ENCODE results near the gene AMTN.
"Not testable (repeated sequence)": the region's sequence is repeated elsewhere in the genome, so short reads cannot be mapped to it uniquely, and the experiment has no call there.

Gene AMTN, protein sequence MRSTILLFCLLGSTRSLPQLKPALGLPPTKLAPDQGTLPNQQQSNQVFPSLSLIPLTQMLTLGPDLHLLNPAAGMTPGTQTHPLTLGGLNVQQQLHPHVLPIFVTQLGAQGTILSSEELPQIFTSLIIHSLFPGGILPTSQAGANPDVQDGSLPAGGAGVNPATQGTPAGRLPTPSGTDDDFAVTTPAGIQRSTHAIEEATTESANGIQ

DNA sequence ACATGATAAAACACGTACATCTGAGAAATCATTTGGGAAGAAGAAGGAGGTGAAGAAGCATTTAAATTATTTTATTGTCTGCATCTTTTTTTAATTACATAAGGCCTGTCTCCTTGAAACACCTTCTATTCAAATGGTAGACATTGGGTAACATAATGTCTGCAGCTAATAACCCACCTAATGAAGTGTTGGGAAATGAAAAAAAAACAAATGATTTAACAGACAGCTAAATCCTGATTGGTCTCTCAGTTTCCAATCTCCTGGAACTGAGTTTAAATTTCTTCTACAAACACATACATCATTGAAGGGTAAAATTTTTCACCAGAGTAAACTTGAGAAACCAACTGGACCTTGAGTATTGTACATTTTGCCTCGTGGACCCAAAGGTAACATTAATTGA, at the start of gene AMTN:
Gene AMTN (plus strand): TSS at position 301 of the 400 bp plus-strand sequence. CDS start 209 bp downstream, outside the sequence.
- no peak for DNase-seq (ENCODE audit: low read depth, low spot score)

DNA sequence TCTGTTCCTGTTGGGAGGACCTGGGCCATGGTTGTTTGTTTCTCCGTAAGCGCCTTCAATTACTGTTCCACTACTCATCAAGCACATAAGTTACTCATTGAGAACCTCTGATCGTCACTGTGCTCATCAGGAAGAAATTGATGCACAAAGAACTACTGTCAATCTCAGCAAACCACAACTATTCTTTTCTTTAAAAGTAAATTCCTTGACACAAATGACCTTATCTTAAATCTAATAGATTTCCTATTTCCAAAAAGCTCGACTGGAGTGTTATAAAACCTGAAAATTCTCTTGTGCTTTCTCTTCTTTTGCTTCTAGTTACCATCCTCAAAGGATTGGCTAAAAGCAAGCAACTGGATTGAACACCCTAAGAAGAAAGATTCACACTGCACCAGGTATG, 46.5 kb upstream of the AMTN start, which contains the start of gene MUC7:
Gene MUC7 (plus strand): TSS at position 301 of the 400 bp plus-strand sequence. CDS start 1,825 bp downstream, outside the sequence.
- no peak for DNase-seq (ENCODE audit: low read depth, low spot score)

DNA sequence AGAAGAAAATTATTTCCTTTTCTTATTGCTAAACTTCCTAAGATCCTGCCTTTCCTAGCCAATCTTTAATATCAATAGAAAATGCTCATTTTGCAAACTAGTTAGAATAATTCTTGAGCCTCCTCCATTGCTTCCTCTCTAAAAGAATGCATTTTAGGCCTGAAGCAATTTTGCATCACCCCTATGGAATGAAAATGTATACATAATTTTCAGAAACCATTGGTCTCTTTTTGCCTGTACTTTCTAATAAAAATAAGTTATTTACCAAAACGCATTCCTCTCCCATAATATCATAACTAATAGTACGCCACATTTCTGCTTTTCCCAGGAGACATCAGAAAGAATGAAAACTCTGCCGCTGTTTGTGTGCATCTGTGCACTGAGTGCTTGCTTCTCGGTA, 44.7 kb upstream of the AMTN start:
- no peak for DNase-seq (ENCODE audit: low read depth, low spot score)

DNA sequence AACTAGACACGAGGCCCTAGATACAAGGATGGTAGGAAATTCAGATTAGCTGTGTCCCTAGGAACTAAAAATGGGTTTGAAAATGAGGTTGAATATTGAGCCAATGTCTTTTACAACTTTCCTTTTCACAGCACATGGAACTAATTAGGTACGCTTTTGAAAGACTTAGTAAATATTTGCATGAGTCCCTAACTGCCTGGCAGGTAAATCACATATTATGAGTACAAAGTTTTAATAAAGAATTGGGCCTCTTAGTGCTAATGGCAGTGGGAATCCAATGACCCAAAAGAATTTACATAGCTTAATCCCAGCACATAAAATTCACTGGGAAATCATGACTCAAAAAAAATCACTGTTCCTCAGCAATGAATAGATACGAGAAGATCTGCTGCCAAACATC, 29.6 kb upstream of the AMTN start:
- DNase-seq (ENCODE audit: low read depth, low spot score) = no peak

DNA sequence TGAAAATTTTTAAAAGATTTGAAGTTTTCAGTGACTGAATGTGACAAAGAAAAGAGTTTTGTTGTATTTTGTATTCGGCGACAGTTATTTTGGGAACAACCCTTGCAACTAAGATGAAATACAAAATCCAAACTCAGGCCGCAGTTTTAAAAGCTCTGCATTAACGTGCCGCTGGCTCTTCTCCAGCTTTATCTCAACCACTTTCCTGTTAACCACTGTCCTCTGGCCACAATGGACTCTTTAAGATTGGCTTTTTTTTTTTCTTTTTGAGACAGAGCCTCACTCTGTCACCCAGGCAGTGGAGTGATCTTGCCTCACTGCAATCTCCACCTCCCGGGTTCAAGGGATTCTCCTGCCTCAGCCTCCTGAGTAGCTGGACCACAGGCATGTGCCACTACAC, 22.1 kb upstream of the AMTN start:
- no peak for DNase-seq (ENCODE audit: low read depth, low spot score)

DNA sequence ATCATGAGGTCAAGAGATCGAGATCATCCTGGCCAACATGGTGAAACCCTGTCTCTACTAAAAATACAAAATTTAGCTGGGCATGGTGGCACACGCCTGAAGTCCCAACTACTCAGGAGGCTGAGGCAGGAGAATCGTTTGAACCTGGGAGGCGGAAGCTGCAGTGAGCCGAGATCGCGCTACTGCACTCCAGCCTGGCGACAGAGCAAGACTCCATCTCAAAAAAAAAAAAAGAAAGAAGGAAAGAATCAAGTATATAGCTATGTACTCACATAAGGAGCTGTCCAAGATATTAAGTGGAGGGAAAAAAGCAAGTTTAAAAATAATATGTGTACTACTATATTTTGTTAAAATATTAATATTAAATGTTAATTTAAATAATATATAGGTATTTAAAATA, 16.5 kb upstream of the AMTN start:
- not testable (repeated sequence) for DNase-seq (ENCODE audit: low read depth, low spot score)

DNA sequence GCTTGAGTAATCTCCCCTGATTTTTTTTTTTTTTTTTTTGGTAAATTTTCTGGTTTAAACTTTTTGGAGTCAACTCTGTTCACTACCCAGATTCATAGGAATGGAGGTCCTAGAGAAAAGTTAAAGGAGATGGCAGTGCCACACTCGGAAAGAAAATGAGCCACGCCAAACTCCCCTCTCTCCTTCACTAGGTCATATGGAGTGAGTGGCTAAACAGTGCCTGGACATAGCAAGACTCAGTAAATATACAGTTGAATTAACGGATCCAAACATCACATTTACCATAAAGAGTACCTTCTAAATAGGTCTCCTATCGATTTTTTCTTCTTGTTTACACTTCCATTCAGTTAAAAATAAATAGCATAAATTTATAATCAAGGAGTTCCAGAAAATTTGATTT, 13.6 kb upstream of the AMTN start:
- DNase-seq (ENCODE audit: low read depth, low spot score) = no peak

DNA sequence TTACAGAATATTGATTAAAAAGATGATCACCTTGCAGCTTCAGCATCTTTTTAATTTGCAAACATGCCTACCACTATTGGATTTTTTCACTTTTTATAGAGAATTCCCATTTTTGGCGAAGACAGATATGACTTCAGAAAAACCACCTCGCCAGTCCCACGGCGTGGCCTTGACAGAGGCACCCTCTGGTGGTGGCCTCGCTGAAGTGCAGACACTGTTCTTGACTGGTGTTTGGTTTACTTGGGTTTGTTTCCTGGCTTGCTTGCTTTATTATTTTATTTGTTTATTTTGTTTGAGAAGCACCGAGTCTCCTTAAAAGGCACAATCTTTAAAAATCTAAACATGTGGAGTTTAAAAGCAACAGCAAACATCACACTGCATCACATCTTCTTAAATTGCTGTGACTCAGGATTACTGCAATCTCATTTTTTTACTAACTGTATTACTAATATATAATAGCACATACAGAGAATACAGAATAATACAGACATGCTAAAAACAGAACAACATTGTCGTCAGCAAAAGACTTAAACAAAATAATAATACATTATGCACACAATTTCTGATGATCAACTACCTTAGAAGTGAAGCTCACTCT, 13.1 kb upstream of the AMTN start:
- peak; percentile 66 for DNase-seq (ENCODE audit: low read depth, low spot score)

DNA sequence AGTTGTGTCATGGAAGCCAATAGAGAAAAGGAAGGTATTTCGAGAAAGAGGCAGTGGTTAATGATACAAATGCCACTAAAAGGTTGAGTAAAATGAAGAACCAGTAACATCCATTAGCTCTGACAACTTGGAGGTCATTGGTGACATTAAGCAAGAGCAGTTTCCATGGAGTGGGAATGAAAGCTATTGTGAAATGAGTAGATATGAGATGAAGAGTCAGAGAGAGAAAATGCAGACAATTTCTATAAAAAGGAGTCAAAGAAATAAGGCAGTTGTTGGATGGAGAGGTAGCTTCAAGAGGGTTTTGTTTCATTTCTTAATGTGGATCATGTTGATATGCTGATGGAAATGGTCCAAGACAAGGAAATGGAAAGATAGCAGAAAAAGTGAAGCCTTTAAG, 9.6 kb upstream of the AMTN start:
- no peak for DNase-seq (ENCODE audit: low read depth, low spot score)

DNA sequence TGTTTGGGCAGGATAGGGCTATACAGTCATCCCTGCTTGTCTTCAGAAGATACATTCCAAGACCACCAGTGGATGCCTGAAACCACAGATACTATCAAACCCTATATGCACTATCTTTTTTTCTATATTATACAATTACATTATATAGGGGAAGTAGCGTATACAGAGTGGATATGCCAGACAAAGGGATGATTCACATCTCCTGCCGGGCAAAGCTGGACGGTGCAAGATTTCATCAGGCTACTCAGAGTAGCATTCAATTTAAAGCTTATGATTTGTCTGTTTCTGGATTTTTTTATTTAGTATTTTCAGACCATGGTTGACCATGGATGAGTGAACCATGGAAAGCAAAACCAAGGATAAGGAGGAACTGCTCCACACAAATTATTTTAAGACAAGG, 7.0 kb upstream of the AMTN start:
- DNase-seq (ENCODE audit: low read depth, low spot score) = no peak

DNA sequence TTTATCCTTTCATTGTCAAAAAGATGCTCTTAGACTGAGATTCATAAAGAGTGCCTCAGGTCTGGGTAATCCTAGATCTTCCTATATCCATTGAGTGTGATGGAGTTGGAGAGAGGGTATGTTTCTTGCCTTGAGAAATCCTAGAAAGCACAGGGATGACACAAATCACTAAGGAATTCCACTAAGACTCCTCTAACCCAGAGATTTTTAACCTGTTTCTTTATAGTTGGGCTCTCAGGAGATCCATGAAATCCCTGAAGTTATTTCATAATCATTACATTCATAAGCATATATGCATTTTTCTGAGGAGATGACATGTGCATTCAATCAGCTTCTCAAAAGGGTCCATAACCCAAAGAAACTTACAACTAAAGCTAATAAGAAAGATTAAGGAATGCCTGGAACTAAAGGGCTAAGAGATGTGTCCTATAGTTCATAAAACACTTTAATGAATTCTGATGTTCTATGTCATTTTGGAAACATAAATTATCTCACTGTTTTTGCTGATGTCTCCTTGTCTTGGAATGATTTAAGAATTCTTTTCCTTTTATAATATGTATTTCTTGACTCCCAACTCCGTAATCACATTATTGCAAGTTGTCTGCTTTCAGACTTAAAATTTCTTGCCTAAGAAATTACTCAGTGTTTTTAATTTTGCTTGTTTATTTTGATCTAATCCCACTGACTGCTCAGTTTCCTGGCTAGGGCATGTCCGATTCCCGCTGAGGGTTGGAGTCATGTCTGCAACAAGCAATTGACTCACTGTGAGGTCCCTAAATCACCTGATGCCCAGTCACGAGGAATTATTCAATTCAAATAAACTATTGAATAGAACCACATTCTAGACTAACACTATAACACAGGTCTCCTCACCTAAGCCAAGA, 2.8 kb upstream of the AMTN start:
- no peak for DNase-seq (ENCODE audit: low read depth, low spot score)

DNA sequence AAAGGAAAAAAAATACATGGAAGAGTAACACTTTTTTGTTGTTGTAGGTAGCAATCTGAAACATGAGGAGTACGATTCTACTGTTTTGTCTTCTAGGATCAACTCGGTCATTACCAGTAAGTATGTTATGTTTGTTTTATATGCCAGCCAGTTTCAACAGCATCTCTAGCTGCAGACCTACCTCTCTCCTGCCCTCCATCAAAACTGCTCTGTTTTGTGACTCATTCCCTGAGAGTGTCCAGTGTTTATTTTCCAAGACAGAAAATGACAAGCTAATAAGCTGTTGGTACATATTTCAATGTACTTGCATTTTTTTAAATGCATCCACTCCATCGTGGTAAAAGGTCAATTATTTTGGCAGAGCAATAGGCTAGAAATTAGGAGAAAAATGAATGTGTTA, 347 bp downstream of the AMTN start:
- DNase-seq (ENCODE audit: low read depth, low spot score) = no peak

DNA sequence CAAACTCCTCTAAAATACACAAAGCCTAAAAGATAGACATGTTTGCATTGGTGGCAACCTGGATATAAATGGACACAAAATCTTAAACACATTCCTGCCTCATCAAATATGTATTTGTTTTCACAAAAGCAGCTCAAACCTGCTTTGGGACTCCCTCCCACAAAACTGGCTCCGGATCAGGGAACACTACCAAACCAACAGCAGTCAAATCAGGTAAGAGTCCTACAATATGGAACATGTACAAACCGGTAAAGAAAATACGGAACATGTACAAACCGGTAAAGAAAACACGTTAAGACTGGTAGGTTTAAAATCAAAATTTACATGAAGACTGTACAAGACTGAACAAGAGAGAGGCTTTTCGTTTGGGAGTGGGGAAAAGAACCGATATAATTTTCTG, 4.3 kb downstream of the AMTN start:
- DNase-seq (ENCODE audit: low read depth, low spot score) = no peak

DNA sequence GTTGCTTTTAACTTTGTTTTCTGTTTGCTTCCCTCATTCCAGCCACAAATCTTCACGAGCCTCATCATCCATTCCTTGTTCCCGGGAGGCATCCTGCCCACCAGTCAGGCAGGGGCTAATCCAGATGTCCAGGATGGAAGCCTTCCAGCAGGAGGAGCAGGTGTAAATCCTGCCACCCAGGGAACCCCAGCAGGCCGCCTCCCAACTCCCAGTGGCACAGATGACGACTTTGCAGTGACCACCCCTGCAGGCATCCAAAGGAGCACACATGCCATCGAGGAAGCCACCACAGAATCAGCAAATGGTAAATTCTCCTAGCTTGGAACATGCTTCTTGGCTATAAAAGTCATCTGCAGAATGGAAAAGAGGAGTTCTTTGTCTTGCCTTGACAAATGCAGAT, 12.6 kb downstream of the AMTN start:
- no peak for DNase-seq (ENCODE audit: low read depth, low spot score)

DNA sequence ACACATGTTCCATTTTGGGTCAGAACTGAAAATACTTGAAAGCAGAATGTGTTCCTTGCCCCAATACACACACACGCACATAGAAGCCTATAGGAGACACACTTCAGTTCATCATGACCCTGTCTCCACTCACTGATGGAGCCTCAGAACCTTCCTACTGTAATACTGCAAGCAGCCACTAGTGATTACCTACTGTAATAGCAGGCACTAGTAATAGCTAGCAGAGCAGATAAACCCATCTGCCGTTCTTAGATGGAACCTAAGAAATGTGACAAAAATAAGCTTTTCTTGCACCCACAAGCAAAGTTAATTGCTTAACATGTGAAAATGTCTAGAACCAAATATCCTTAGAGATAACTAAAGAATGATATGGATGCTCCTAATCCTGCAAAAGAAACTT, 13.6 kb downstream of the AMTN start:
- DNase-seq (ENCODE audit: low read depth, low spot score) = no peak

DNA sequence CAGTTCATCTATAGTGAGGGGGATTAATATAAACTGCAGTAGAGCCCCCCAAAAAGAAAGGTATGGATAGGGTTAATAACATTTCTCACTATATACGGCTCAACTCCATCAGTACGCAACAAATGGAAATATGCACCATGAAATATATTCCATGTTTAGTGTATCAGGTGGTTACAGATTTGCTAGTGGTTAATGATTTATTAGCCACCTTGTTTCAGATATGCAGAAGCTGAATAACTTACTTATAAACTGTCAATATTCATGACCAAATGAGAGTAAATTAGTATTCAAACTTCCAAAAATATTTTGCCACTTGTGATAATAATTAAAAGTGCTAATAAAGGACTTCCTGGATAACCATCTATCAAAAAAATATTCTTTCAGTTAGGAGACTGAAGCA, 14.8 kb downstream of the AMTN start:
- DNase-seq (ENCODE audit: low read depth, low spot score) = no peak

DNA sequence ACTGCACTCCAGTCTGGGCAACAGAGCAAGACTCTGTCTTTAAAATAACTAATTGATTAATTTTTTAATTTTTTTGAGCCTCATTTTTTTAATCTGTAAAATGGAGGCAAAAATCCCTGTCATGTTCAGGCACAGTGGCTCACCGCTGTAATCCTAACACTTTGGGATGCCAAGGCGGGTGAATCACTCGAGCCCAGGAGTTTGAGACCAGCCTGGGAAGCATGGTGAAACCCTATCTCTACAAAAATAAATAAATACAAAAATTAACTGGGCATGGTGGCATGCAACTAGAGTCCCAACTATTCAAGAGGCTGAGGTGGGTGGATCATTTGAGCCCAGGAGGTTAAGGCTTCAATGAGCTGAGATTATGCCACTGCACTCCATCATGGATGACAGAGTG, 15.4 kb downstream of the AMTN start:
- DNase-seq (ENCODE audit: low read depth, low spot score) = no peak

DNA sequence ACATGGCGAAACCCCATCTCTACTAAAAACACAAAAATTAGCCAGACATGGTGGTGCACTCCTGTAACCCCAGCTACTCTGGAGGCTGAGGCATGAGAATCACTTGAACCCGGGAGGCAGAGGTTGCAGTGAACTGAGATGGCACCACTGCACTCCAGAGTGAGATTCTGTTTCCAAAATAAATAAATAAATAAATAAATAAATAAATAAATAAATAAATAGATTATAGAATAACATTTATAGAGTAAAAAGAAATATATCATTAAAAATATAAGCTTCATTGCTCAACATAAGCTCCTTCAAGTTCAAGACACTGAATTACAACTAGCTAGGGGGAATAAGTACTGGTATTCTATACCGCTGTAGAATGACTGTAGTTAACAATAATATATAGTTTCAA, 16.5 kb downstream of the AMTN start:
- DNase-seq (ENCODE audit: low read depth, low spot score) = not testable (repeated sequence)

DNA sequence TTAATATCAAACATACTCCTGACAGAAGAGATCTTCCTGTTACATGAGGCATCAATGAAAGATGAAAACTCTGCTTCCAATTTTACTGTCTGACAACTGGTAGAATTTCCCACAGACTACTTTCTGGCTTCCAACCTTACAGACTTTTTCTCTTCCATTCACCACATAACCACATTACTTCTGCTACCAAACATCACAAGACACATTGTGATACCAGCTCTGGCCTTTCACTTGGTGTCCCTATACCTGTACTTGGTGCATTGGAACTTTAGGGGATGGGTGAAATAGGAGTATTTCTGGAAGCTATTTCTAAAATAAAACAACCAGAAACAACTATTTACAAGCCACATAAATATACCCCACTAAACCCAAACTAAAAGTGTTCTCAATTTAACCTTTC, 20.5 kb downstream of the AMTN start:
- DNase-seq (ENCODE audit: low read depth, low spot score) = no peak

DNA sequence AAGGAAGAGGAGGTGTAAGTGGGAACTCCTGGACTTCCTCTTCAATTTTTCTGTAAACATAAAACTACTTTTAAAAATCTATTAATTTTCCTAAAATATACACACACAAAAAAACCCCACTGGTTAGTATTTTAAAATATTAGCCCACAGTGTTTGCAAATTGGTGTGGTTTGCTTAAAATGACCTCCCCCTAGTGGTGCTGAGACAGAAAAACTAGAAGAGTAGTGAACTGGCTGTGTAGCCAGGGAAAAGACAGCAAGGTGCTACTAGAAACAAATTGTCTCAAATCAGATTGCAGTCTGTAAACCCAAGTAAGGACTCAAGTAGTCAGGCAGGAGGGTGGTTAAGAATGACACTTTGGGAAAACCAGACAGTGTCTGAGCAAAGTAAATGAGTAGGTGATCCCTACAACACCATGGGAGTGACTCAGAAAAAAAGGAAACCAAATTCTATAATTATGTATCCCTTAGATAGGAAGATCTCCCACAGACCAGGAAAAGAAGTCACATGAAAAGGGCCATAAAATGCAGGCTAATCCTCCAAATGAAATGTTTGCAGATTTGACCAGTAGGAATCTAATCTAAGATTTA, 26.0 kb downstream of the AMTN start:
- peak; percentile 10 for DNase-seq (ENCODE audit: low read depth, low spot score)

DNA sequence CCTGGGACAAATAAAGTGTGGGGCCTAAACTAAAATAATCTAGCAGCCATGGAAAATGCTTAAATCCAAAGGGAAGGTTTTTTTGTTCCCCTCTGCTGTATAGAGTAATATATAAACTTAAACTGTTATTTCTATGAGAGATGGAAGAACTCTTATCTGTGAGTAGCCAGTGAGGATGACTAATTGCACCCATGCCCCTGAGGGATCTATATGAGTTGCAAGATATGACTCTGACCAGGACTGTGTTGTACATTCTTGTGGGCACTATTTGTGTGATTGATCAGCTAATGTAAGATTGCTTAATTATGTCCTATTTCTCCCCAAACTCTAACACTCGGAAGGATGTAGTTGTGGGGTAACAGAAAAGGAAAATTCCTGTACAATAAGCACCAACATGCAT, 38.5 kb downstream of the AMTN start:
- DNase-seq (ENCODE audit: low read depth, low spot score) = no peak

DNA sequence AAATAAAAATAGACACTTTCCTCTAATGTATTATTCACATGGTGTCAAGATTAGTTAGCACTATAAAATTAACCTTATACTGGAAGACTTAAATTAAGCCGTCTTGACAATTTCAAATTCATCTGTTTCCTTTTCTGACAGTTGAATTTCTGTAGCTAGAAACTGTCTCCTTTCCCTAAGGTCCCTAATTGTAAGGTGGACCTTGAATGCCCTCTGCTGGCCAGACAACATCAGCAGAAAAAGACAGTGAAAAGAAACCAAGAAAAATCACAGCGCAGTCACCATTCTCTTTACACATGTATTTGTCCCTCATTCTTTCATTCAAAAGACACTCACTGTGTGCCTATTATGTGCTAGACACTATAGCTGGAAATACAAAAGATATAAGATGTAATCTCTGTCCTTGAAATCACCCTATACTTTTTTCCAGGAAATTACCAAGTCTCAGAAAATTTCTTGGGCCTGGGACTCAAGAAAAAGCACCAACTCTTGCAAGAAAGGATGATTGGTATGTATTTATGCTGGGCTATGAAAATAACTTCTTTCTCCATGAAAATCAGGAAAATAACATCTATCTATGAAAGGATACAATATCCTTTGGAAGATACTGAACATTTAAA, 41.0 kb downstream of the AMTN start:
- peak; percentile 65 for DNase-seq (ENCODE audit: low read depth, low spot score)

Measured in astrocyte of the hippocampus (primary cell).